ENCODE measurements around the gene KLF16.

Gene KLF16

GRCh38 chr19:1850809-1851653 lies 12.3 kb downstream of the KLF16 start:
- H3K4me3 ChIP-seq (ENCODE audit: low read depth, low read length), result no peak overlapping the region
- no peak for DNase-seq (ENCODE audit: low read depth)
- TF ChIP-seq CTCF (IDR thresholded peaks at IDR 0.05; ENCODE audit: low read depth, low read length, missing control alignments), result peak; percentile 46

DNA sequence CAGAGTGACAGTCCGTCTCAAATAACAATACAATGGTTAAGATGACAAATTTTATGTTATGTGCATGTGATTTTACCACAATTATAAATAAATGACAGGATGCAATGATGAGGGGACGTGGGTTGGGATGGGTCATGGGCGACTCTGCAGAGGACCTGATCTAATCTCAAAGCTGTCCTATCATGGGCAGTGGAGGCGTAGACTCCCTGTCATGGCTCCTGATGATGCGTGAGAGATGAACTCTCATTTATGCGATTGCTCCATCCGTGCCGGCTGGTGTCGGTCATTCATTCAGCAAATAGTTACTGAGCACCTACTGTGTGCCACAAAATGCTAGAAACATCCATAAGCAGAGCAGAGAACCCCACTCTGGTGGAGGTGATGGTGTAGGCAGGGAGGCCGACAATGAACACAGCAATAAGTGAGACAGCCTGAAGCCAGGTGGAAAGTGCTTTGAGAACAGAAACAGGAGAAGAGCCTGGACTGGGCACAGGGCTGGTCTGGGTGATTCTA lies 13.4 kb downstream of the KLF16 start:
- H3K4me3 ChIP-seq (ENCODE audit: low read depth, low read length), result no peak overlapping the region
- TF ChIP-seq CTCF (IDR thresholded peaks at IDR 0.05; ENCODE audit: low read depth, low read length, missing control alignments), result no peak
- DNase-seq (ENCODE audit: low read depth), result no peak

- peak overlapping the region; percentile 72 for H3K4me3 ChIP-seq (ENCODE audit: low read depth, low read length)
Observed at GRCh38 chr19:1849132-1849474, 14.3 kb downstream of the KLF16 start.

DNA sequence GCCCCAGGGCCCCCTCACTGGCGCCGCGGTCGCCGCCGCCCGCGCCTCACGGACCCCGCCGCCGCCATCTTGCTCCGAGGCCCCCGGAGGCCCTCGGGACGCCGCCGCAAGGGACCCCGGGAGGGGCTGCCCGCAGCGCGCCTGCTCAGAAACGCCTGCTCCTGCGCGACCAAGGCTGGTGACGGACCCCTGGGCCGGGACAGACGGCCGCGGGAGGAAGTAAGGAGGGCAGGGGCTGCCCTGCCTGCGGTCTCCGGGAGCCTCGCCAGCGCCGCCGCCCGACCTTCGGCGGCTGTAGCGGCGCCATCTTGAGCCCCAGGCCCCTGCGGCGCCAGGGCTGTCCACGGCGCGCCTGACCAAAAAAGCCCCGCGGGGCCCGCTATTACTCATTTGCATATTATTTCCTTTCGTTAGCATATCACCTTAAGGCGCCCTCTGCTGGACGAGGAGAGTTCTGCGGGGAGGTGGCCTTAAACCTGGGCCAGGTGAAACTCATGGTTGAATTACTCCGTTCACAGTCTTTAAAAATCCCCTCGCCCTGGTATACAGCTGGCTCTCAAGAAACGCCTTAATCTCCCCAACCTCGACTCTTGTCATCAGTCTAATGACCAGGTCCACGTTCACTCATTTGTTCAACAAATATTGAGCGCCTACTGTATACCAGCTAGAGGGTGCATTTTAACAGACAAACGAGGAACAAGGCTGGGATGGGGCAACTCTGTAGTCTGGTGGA lies 14.8 kb downstream of the KLF16 start, which contains the start of gene REXO1:
REXO1 (minus strand) TSS at position 85 of the 733 bp plus-strand sequence. CDS start 125 bp downstream, outside the sequence.
- TF ChIP-seq CTCF (IDR thresholded peaks at IDR 0.05; ENCODE audit: low read depth, low read length, missing control alignments), result peak; percentile 81
- peak; percentile 88 for DNase-seq (ENCODE audit: low read depth)
- H3K4me3 ChIP-seq (ENCODE audit: low read depth, low read length), result peak within 1 kb of the TSS; percentile 72

More at GRCh38 chr19:1849132-1849474, 14.3 kb downstream of the KLF16 start:
- TF ChIP-seq CTCF (IDR thresholded peaks at IDR 0.05; ENCODE audit: low read depth, low read length, missing control alignments), result no peak
- DNase-seq (ENCODE audit: low read depth), result no peak

GRCh38 chr19:1847684-1848398 lies 15.5 kb downstream of the KLF16 start:
- no peak for DNase-seq (ENCODE audit: low read depth)
- TF ChIP-seq CTCF (IDR thresholded peaks at IDR 0.05; ENCODE audit: low read depth, low read length, missing control alignments), result no peak

GRCh38 chr19:1847348-1847683 lies 16.1 kb downstream of the KLF16 start:
- DNase-seq (ENCODE audit: low read depth), result no peak
- no peak for TF ChIP-seq CTCF (IDR thresholded peaks at IDR 0.05; ENCODE audit: low read depth, low read length, missing control alignments)
- H3K4me3 ChIP-seq (ENCODE audit: low read depth, low read length), result peak overlapping the region; percentile 72

More at GRCh38 chr19:1847684-1848398, 15.5 kb downstream of the KLF16 start:
- H3K4me3 ChIP-seq (ENCODE audit: low read depth, low read length), result peak overlapping the region; percentile 72
